Mesothelial cell of epicardium (in vitro differentiated cells): ENCODE measurements around the gene TP53. TPM values are rescaled to one million over a fixed set of nuclear protein-coding genes. Genes with fewer than 3 reads are reported as not detected.
"Not testable (repeated sequence)": the region's sequence is repeated elsewhere in the genome, so short reads cannot be mapped to it uniquely, and the experiment has no call there.

ENCODE experiments used
- DNase-seq, 2 experiments: peaks; one replicate each; pipeline ENCODE4 v3.0.0; 2021; ENCODE audit warnings: low spot score in 2 of 2; ENCODE audit not compliant: unreplicated experiment in 2 of 2
- H3K27ac Mint-ChIP-seq: 2 replicates; pipeline ENCODE4 v1.8.0; 2021; ENCODE audit warnings: mixed read lengths
- H3K27me3 Mint-ChIP-seq: 2 replicates; pipeline ENCODE4 v1.8.0; 2021; ENCODE audit warnings: low read depth, mixed read lengths
- H3K36me3 Mint-ChIP-seq: 2 replicates; pipeline ENCODE4 v1.8.0; 2021; ENCODE audit warnings: mixed read lengths
- H3K4me1 Mint-ChIP-seq: 2 replicates; pipeline ENCODE4 v1.8.0; 2021; ENCODE audit warnings: mixed read lengths
- H3K4me3 Mint-ChIP-seq: 2 replicates; pipeline ENCODE4 v1.8.0; 2021; ENCODE audit warnings: mild to moderate bottlenecking, moderate library complexity, mixed read lengths
- H3K9me3 Mint-ChIP-seq: 2 replicates; pipeline ENCODE4 v1.8.0; 2021; ENCODE audit warnings: mixed read lengths
- CTCF ChIP-seq: fragments of 200-600 bp; sonication (generic); IDR thresholded peaks from one replicate; pipeline ENCODE4 v1.5.0; 2021; ENCODE audit warnings: antibody characterized with exemption; ENCODE audit not compliant: unreplicated experiment
- total RNA-seq: library from RNA; stranded (reverse); gene quantifications from 3 replicates; pipeline ENCODE4 v1.2.1, GENCODE V29; 2021

The TP53 gene
- total RNA-seq, 1 donor from 2014 or later = 98.8 TPM

GRCh38 chr17:7650509-7651096 is 36.7 kb downstream of the TP53 start, which contains the start of gene ATP1B2:
ATP1B2 (plus strand) TSS chr17:7650926; CDS start chr17:7651519, 593 bp downstream.
- no peaks in the 10 kb centered on the region for H3K9me3 Mint-ChIP-seq
- H3K27me3 Mint-ChIP-seq = peaks cover 58% of the 10 kb centered on the region
- H3K36me3 Mint-ChIP-seq = no peaks in the 10 kb centered on the region
- DNase-seq = peak; percentile 51 to 60
- H3K4me3 Mint-ChIP-seq = peak within 1 kb of the TSS; percentile 82
- peaks cover 32% of the 10 kb centered on the region for H3K4me1 Mint-ChIP-seq
- TF ChIP-seq CTCF = no peak
- H3K27ac Mint-ChIP-seq = peak within 1 kb of the TSS; percentile 61

GRCh38 chr17:7647018-7647417 is 40.3 kb downstream of the TP53 start:
- Mint-ChIP-seq H3K9me3 (no peaks in the 10 kb centered on the region), H3K27me3 (peaks cover 32% of the 10 kb centered on the region), H3K36me3 (no peaks in the 10 kb centered on the region), H3K4me3 (no peak overlapping the region), H3K4me1 (peaks cover 17% of the 10 kb centered on the region), H3K27ac (no peak overlapping the region)
- no peak for DNase-seq
- TF ChIP-seq CTCF = no peak

GRCh38 chr17:7646457-7646856 is 40.8 kb downstream of the TP53 start:
- H3K27ac Mint-ChIP-seq = no peak overlapping the region
- TF ChIP-seq CTCF = no peak
- no peaks in the 10 kb centered on the region for H3K9me3 Mint-ChIP-seq
- no peak overlapping the region for H3K4me3 Mint-ChIP-seq
- no peaks in the 10 kb centered on the region for H3K36me3 Mint-ChIP-seq
- H3K4me1 Mint-ChIP-seq = peaks cover 15% of the 10 kb centered on the region
- peaks cover 33% of the 10 kb centered on the region for H3K27me3 Mint-ChIP-seq
- DNase-seq = no peak

GRCh38 chr17:7644775-7645174 is 42.5 kb downstream of the TP53 start:
- Mint-ChIP-seq H3K27ac (no peak overlapping the region), H3K27me3 (peaks cover 23% of the 10 kb centered on the region), H3K4me1 (peaks cover 2% of the 10 kb centered on the region), H3K9me3 (no peaks in the 10 kb centered on the region), H3K4me3 (no peak overlapping the region), H3K36me3 (no peaks in the 10 kb centered on the region)
- DNase-seq = no peak
- TF ChIP-seq CTCF = no peak

- H3K9me3 Mint-ChIP-seq, H3K4me1 Mint-ChIP-seq, H3K4me3 Mint-ChIP-seq, H3K27ac Mint-ChIP-seq, H3K36me3 Mint-ChIP-seq, DNase-seq, H3K27me3 Mint-ChIP-seq: not testable (repeated sequence)
Measured at GRCh38 chr17:7641635-7642034, 45.7 kb downstream of the TP53 start.

- Mint-ChIP-seq H3K4me3 (no peak overlapping the region), H3K9me3 (no peaks in the 10 kb centered on the region), H3K27me3 (peaks cover 10% of the 10 kb centered on the region), H3K36me3 (no peaks in the 10 kb centered on the region), H3K4me1 (no peaks in the 10 kb centered on the region), H3K27ac (no peak overlapping the region)
- DNase-seq = no peak
- TF ChIP-seq CTCF = no peak
Measured at GRCh38 chr17:7640783-7641182, 46.5 kb downstream of the TP53 start.
